ENCODE measurements around the gene SPATS2L. TPM values are rescaled to one million over a fixed set of nuclear protein-coding genes. Genes with fewer than 3 reads are reported as not detected.

SPATS2L gene
- total RNA-seq, 2 experiments from 2014 or later, result 79.0 to 82.3 TPM

DNA sequence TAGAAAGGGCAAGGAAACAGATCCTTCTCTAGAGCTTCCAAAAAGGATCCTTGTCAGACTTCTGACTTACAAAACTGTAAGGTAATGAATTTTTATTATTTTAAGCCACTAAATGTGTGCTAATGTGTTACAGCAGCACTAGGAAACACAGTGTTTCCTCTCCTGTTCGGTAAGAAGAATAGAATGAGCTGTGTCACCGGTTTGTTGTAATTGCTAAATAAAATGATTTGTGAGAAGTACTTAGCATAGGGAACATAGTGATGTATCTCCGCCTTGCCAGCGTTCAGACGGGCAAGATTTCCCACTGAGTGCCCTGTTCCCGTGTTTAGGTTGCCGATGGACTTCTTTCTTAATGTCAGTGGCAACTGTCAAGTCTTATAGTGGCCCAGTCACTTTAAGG lies 57.6 kb downstream of the SPATS2L start:
- CTCF ChIA-PET, result no interaction called here
- no peaks in the 10 kb centered on the region for H3K27me3 Mint-ChIP-seq
- H3K4me1 Mint-ChIP-seq, result peaks cover 2% of the 10 kb centered on the region

DNA sequence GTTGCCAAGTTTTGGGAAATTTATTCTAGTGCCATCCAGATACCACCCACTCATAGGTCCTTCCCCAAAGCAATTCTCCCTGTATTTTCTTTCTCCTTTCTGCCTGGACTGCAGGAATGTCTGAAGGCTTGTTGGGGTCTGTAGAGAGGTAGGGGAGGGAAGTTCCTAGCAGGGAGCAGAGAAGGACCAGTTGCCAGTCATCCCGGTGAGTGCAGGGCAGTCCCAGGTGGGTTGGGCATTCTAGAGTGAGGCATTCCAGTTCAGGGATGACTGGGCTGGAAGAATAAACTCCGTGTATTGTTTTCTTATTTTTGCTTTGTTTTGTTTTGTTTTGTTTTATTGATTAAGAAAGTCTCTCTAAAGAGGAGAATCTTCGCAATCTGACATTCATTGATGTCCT lies 58.1 kb downstream of the SPATS2L start:
- ChIA-PET POLR2A (interaction anchor here (1.1 kb wide), 1 partner anchor 56 kb away, joined by 3 read pairs; no protein-coding TSS in a partner anchor), CTCF (no interaction called here)
- Mint-ChIP-seq H3K4me1 (peaks cover 2% of the 10 kb centered on the region), H3K36me3 (ENCODE audit: low read depth) (peaks cover 6% of the 10 kb centered on the region), H3K27me3 (no peaks in the 10 kb centered on the region), H3K9me3 (no peaks in the 10 kb centered on the region), H3K4me3 (no peak overlapping the region), H3K27ac (no peak overlapping the region)
- no peak for DNase-seq

More for the DNA sequence above, 57.6 kb downstream of the SPATS2L start:
- no peak for DNase-seq
- Mint-ChIP-seq H3K9me3 (no peaks in the 10 kb centered on the region), H3K27ac (no peak overlapping the region), H3K4me3 (no peak overlapping the region), H3K36me3 (ENCODE audit: low read depth) (peaks cover 11% of the 10 kb centered on the region)
- POLR2A ChIA-PET, result interaction anchor here (1.1 to 1.5 kb wide), 3 partner anchors 10 to 107 kb away, joined by 3 read pairs; no protein-coding TSS in a partner anchor

- Mint-ChIP-seq H3K4me1 (peaks cover 2% of the 10 kb centered on the region), H3K27me3 (no peaks in the 10 kb centered on the region), H3K4me3 (no peak overlapping the region), H3K9me3 (no peaks in the 10 kb centered on the region), H3K27ac (no peak overlapping the region), H3K36me3 (ENCODE audit: low read depth) (peaks cover 5% of the 10 kb centered on the region)
- ChIA-PET CTCF (no interaction called here), POLR2A (no interaction called here)
- DNase-seq, result no peak
Measured at GRCh38 chr2:200365209-200365608, 58.7 kb downstream of the SPATS2L start.

- Mint-ChIP-seq H3K27ac (no peak overlapping the region), H3K9me3 (no peaks in the 10 kb centered on the region), H3K36me3 (ENCODE audit: low read depth) (peaks cover 3% of the 10 kb centered on the region), H3K27me3 (no peaks in the 10 kb centered on the region), H3K4me1 (peaks cover 2% of the 10 kb centered on the region), H3K4me3 (no peak overlapping the region)
- CTCF ChIA-PET, result no interaction called here
- POLR2A ChIA-PET, result interaction anchor here (1.3 kb wide), 1 partner anchor 9 kb away, joined by 3 read pairs; no protein-coding TSS in a partner anchor
- no peak for DNase-seq
Measured at GRCh38 chr2:200367155-200367554, 60.7 kb downstream of the SPATS2L start.

- Mint-ChIP-seq H3K9me3 (no peaks in the 10 kb centered on the region), H3K4me1 (peaks cover 21% of the 10 kb centered on the region), H3K36me3 (ENCODE audit: low read depth) (peaks cover 6% of the 10 kb centered on the region), H3K27me3 (no peaks in the 10 kb centered on the region), H3K4me3 (no peak overlapping the region), H3K27ac (no peak overlapping the region)
- ChIA-PET CTCF (no interaction called here), POLR2A (no interaction called here)
- DNase-seq, result no peak
Measured at GRCh38 chr2:200369886-200370285, 63.4 kb downstream of the SPATS2L start.

- Mint-ChIP-seq H3K27me3 (no peaks in the 10 kb centered on the region), H3K4me1 (peaks cover 52% of the 10 kb centered on the region), H3K36me3 (ENCODE audit: low read depth) (peaks cover 7% of the 10 kb centered on the region), H3K4me3 (peak overlapping the region; percentile 84), H3K27ac (peak overlapping the region; percentile 95), H3K9me3 (no peaks in the 10 kb centered on the region)
- DNase-seq, result no peak
- ChIA-PET CTCF (interaction anchor here (0.8 to 1.7 kb wide), 6 partner anchors 10 to 108 kb away, joined by 3 to 7 read pairs (median 3); partner anchors contain the start of gene SPATS2L), POLR2A (interaction anchor here (0.7 to 5.0 kb wide), 8 partner anchors 10 to 154 kb away, joined by 3 to 34 read pairs (median 6); partner anchors contain the start of gene SPATS2L)
Measured at GRCh38 chr2:200373231-200373630, 66.7 kb downstream of the SPATS2L start.

GRCh38 chr2:200373973-200374416 lies 67.5 kb downstream of the SPATS2L start:
- DNase-seq, result peak; percentile 53
- peak overlapping the region; percentile 84 for H3K4me3 Mint-ChIP-seq
- H3K27me3 Mint-ChIP-seq, result no peaks in the 10 kb centered on the region
- peaks cover 7% of the 10 kb centered on the region for H3K36me3 Mint-ChIP-seq (ENCODE audit: low read depth)
- CTCF ChIA-PET, result interaction anchor here (0.8 to 1.5 kb wide), 5 partner anchors 9 to 110 kb away, joined by 3 to 6 read pairs (median 3); no protein-coding TSS in a partner anchor
- no peaks in the 10 kb centered on the region for H3K9me3 Mint-ChIP-seq
- H3K4me1 Mint-ChIP-seq, result peaks cover 55% of the 10 kb centered on the region
- POLR2A ChIA-PET, result interaction anchor here (0.6 to 5.0 kb wide), 9 partner anchors 10 to 153 kb away, joined by 3 to 34 read pairs (median 4); partner anchors contain the start of gene SPATS2L
- peak overlapping the region; percentile 95 for H3K27ac Mint-ChIP-seq

GRCh38 chr2:200376513-200377354 lies 70.2 kb downstream of the SPATS2L start:
- H3K4me3 Mint-ChIP-seq, result no peak overlapping the region
- H3K27me3 Mint-ChIP-seq, result no peaks in the 10 kb centered on the region
- no peaks in the 10 kb centered on the region for H3K9me3 Mint-ChIP-seq
- POLR2A ChIA-PET, result interaction anchor here (1.1 to 2.2 kb wide), 3 partner anchors 29 to 91 kb away, joined by 3 to 8 read pairs (median 7); partner anchors contain the start of gene SPATS2L
- DNase-seq, result peak; percentile 45
- H3K27ac Mint-ChIP-seq, result peak overlapping the region; percentile 43
- H3K36me3 Mint-ChIP-seq (ENCODE audit: low read depth), result peaks cover 7% of the 10 kb centered on the region
- peaks cover 83% of the 10 kb centered on the region for H3K4me1 Mint-ChIP-seq
- CTCF ChIA-PET, result interaction anchor here (1.2 to 1.7 kb wide), 2 partner anchors 105 to 107 kb away, joined by 3 to 4 read pairs; no protein-coding TSS in a partner anchor

DNA sequence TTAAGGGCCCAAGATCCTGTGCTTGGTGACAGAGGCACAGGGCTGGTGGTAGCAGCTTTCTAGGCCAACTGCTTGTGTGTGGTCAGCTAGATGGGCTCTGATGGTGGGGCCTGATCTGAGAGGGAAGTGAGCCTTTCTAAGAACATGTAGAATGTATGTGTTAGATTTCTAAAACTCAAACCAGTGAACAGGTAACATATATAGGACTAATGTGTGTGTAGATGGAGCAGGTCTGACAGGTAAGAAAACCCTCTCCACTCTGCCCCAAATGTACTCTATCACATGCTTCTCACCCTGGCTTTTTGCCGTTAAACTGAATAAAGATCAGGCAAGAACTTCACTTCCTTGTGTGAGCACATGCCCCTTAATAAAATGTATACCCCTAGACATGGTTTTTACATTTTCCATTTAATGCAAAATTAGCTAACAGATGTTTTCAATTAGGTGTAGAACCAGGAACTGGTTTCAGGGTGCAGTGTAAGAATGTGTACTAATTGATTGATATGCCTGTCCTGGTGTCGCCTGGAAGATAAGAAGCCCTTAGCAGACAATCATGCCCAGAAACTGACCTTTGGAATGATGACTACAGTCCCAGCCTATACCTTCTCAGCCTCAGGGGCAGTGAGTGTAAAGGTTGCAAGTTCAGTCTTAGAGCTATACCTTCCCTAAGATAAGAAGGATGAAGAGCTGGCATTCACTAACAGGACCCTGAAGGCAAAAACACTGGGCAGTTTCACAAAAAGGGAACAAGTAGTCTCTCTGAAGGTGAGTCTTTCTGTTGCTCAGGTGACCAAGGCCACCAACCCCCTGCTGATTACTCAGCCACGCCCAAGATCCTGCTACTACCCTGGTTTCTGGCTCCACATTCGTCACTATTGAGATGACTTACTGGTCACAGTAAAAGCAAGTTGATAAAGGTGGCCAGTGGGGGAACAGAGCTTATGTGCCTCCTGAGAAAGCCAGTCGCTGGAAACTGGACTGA lies 71.2 kb downstream of the SPATS2L start:
- ChIA-PET POLR2A (interaction anchor here (1.5 to 2.2 kb wide), 2 partner anchors 28 to 90 kb away, joined by 7 to 8 read pairs; no protein-coding TSS in a partner anchor), CTCF (interaction anchor here (1.7 to 1.9 kb wide), 2 partner anchors 103 to 106 kb away, joined by 4 read pairs; no protein-coding TSS in a partner anchor)
- H3K36me3 Mint-ChIP-seq (ENCODE audit: low read depth), result peaks cover 7% of the 10 kb centered on the region
- H3K4me1 Mint-ChIP-seq, result peaks cover 86% of the 10 kb centered on the region
- DNase-seq, result no peak
- no peak overlapping the region for H3K4me3 Mint-ChIP-seq
- no peaks in the 10 kb centered on the region for H3K27me3 Mint-ChIP-seq
- H3K27ac Mint-ChIP-seq, result peak overlapping the region; percentile 43
- H3K9me3 Mint-ChIP-seq, result no peaks in the 10 kb centered on the region

DNA sequence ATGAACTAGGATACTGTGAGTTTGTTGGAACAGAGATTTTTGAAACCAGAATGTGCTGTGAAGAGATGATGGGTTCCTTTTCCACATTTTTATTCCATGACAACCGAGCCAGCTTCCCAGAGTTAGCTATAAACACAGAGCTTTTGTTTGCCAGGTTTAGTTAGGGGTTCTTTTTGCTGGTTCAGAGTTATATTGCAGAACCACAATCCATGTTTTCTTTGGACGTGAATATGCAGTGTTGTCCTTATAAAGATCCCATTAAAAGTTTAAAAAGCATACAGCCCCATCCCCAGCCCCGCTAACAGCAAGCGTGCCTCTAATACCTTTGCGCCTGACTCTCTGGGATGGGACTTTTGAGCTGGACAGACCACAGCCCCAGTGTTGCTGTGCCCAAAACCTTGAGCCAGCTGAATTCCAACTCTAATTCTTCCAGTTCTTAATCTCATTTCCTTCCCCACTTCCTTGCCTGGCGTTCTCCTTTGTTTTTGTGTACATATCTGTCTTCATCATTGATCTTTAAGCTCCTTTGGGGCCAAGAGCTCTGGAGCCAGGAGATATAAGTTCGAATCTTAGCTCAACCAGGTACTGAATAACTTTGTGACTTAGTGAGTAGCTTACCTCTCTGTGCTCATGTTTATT lies 72.3 kb downstream of the SPATS2L start:
- POLR2A ChIA-PET, result no interaction called here
- CTCF ChIA-PET, result interaction anchor here (0.7 to 1.9 kb wide), 4 partner anchors 40 to 102 kb away, joined by 3 to 4 read pairs (median 4); no protein-coding TSS in a partner anchor
- H3K27me3 Mint-ChIP-seq, result no peaks in the 10 kb centered on the region
- H3K9me3 Mint-ChIP-seq, result peaks cover 2% of the 10 kb centered on the region
- DNase-seq, result no peak
- H3K36me3 Mint-ChIP-seq (ENCODE audit: low read depth), result peaks cover 12% of the 10 kb centered on the region
- H3K4me1 Mint-ChIP-seq, result peaks cover 87% of the 10 kb centered on the region
- peak overlapping the region; percentile 48 for H3K27ac Mint-ChIP-seq
- no peak overlapping the region for H3K4me3 Mint-ChIP-seq

DNA sequence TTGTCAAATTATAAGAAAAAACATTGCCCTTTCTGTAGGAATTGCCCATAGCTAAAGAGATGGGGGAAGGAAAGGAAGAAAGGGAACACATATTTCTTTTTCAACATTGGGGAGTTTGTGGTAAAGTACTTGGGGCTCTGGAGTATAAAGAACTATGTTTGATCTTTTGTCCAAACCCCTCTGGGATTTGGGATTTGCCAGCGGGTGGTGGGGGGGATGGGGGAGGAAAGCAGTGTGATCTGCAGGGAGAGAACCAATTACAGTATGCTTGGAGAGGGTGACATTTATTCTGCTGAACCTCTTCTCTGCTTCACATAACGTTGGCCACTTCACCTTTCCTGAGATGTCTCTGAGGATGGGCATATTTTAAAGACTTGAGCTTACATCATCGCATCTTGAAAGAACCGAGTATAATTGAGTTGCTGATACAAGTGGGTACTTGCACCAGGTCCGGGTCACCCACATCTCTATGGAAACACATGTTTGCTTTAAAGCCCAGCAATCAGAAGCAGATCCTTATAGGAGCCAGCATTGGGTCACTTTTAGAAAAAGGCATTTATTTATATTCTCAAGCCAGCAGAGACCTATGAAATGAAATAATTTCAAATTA lies 73.1 kb downstream of the SPATS2L start:
- Mint-ChIP-seq H3K36me3 (ENCODE audit: low read depth) (peaks cover 10% of the 10 kb centered on the region), H3K27me3 (no peaks in the 10 kb centered on the region), H3K4me1 (peaks cover 83% of the 10 kb centered on the region), H3K4me3 (no peak overlapping the region), H3K27ac (peak overlapping the region; percentile 48), H3K9me3 (peaks cover 2% of the 10 kb centered on the region)
- POLR2A ChIA-PET, result no interaction called here
- CTCF ChIA-PET, result interaction anchor here (0.6 to 1.9 kb wide), 5 partner anchors 41 to 103 kb away, joined by 3 to 4 read pairs (median 3); no protein-coding TSS in a partner anchor
- DNase-seq, result no peak

Measured in activated CD4-positive, alpha-beta memory T cell treated with anti-CD3 and anti-CD28 coated beads, Interleukin-2, amount 10 ng/mL, durations not matched to agents 7 days and 5 days (primary cell).